Hepatocyte (in vitro differentiated cells): ENCODE data around the gene S100A11. TPM values are rescaled to one million over a fixed set of nuclear protein-coding genes. Genes with fewer than 3 reads are reported as not detected.

ENCODE experiments used
- DNase-seq: peaks from one replicate; pipeline ENCODE4 v3.0.0-alpha.2; 2016; ENCODE audit warnings: low spot score
- H2AFZ ChIP-seq: fragments of 200-600 bp; sonication (generic); 2 replicates; pipeline ENCODE4 v1.6.0; 2016; ENCODE audit warnings: antibody characterized with exemption, mild to moderate bottlenecking
- H3K27ac ChIP-seq: fragments of 200-600 bp; sonication (generic); 2 replicates; pipeline ENCODE4 v1.5.1; 2016; ENCODE audit warnings: mild to moderate bottlenecking
- H3K27me3 ChIP-seq: fragments of 200-600 bp; sonication (generic); 2 replicates; pipeline ENCODE4 v1.6.1; 2016
- H3K36me3 ChIP-seq: fragments of 200-600 bp; sonication (generic); replicated peaks from 2 replicates; pipeline ENCODE4 v1.5.1; 2016; ENCODE audit warnings: low read depth; ENCODE audit not compliant: insufficient read depth
- H3K4me1 ChIP-seq: fragments of 200-600 bp; sonication (generic); 2 replicates; pipeline ENCODE4 v1.5.1; 2016; ENCODE audit warnings: mild to moderate bottlenecking, moderate library complexity; ENCODE audit not compliant: insufficient read depth
- H3K4me2 ChIP-seq: fragments of 200-600 bp; sonication (generic); 2 replicates; pipeline ENCODE4 v1.6.0; 2016
- H3K4me3 ChIP-seq: fragments of 200-600 bp; sonication (generic); 2 replicates; pipeline ENCODE4 v1.5.1; 2016; ENCODE audit warnings: mild to moderate bottlenecking
- H3K79me2 ChIP-seq: fragments of 200-600 bp; sonication (generic); 2 replicates; pipeline ENCODE4 v1.6.0; 2017; ENCODE audit warnings: mild to moderate bottlenecking
- H3K9me2 ChIP-seq: fragments of 200-600 bp; sonication (generic); replicated peaks from 2 replicates; pipeline ENCODE4 v1.6.0; 2017; ENCODE audit warnings: mild to moderate bottlenecking; ENCODE audit not compliant: insufficient read depth
- H3K9me3 ChIP-seq: fragments of 200-600 bp; sonication (generic); 2 replicates; pipeline ENCODE4 v1.5.1; 2016; ENCODE audit warnings: low read depth, mild to moderate bottlenecking
- H4K20me1 ChIP-seq: fragments of 200-600 bp; sonication (generic); 2 replicates; pipeline ENCODE4 v1.6.0; 2016; ENCODE audit warnings: mild to moderate bottlenecking; ENCODE audit not compliant: insufficient read depth, poor library complexity, severe bottlenecking
- CTCF ChIP-seq: fragments of 200-600 bp; sonication (generic); IDR thresholded peaks from 2 replicates; pipeline ENCODE4 v1.5.1; 2016; ENCODE audit warnings: antibody characterized with exemption, mild to moderate bottlenecking; ENCODE audit not compliant: poor library complexity
- EZH2 ChIP-seq: fragments of 200-600 bp; sonication (generic); IDR thresholded peaks from 2 replicates; pipeline ENCODE4 v1.6.1; 2016; ENCODE audit warnings: antibody characterized with exemption, mild to moderate bottlenecking, borderline replicate concordance
- EZH2phosphoT487 ChIP-seq: fragments of 200-600 bp; sonication (generic); IDR thresholded peaks from one replicate; pipeline ENCODE4 v1.6.1; 2018; ENCODE audit warnings: antibody characterized with exemption, mild to moderate bottlenecking, low read depth, moderate library complexity; ENCODE audit not compliant: unreplicated experiment, severe bottlenecking
- WGBS: methylation state at CpG from one replicate; pipeline ENCODE4 v1.1.6; 2016; ENCODE audit warnings: low lambda C conversion rate; ENCODE audit errors: missing lambda C conversion rate; 5-methylcytosine and 5-hydroxymethylcytosine counted together
- polyA plus RNA-seq: library from polyadenylated mRNA; unstranded; fragments of >200 nt; fragmentation: Nextera tagmentation; extraction: Ambion mirVana; gene quantifications from 2 replicates; pipeline ENCODE4 v1.2.1, GENCODE V29; 2016
- total RNA-seq: library from RNA; depleted of rRNA; stranded (reverse); fragments of >200 nt; gene quantifications from 2 replicates; pipeline ENCODE4 v1.2.3, GENCODE V29; 2014

The S100A11 gene
- total and polyA plus RNA-seq, 2 experiments from 2014 or later = 258 to 1,491 TPM

GRCh38 chr1:152078831-152079441 is 42.1 kb upstream of the S100A11 start:
- no peaks in the 10 kb centered on the region for H4K20me1 ChIP-seq
- 82% methylated on average over 21 of the region's 24 CpGs for WGBS

DNA sequence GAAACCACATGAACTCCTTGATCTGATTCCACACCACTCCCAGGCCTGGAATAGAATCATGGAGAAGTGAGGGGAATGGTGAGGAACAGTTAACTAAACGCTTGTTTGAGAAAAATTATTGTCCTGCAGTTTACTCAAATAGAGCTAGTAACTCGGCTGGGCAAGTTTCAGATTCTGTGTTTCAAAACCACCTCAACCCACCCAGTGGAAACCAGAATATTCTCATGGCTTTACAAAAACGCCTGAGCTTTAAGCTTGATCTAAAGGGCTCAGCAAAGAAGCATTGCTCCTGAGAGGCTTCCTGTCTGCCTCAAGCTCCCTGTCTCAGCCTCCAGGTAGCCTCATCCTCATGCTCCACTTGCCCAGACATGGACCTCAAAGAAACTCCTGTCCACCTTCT is 35.5 kb upstream of the S100A11 start:
- Histone ChIP-seq H3K4me3 (no peak overlapping the region), H3K79me2 (no peaks in the 10 kb centered on the region), H3K4me2 (no peak overlapping the region), H3K27ac (no peak overlapping the region), H3K27me3 (no peaks in the 10 kb centered on the region), H2AFZ (no peak overlapping the region), H4K20me1 (no peaks in the 10 kb centered on the region), H3K9me3 (no peaks in the 10 kb centered on the region), H3K9me2 (no peaks in the 10 kb centered on the region), H3K4me1 (no peaks in the 10 kb centered on the region), H3K36me3 (no peaks in the 10 kb centered on the region)
- no peak for TF ChIP-seq EZH2
- no peak for TF ChIP-seq CTCF
- no peak for TF ChIP-seq EZH2phosphoT487
- WGBS = 63% methylated on average over 3 of the region's 3 CpGs
- DNase-seq = no peak

More at GRCh38 chr1:152078831-152079441, 42.1 kb upstream of the S100A11 start:
- Histone ChIP-seq H3K36me3 (no peaks in the 10 kb centered on the region), H3K27me3 (no peaks in the 10 kb centered on the region), H3K27ac (no peak overlapping the region), H3K4me3 (no peak overlapping the region), H3K9me3 (no peaks in the 10 kb centered on the region), H3K4me1 (no peaks in the 10 kb centered on the region), H2AFZ (no peak overlapping the region), H3K79me2 (no peaks in the 10 kb centered on the region), H3K9me2 (no peaks in the 10 kb centered on the region), H3K4me2 (no peak overlapping the region)
- TF ChIP-seq CTCF = no peak
- TF ChIP-seq EZH2phosphoT487 = no peak
- no peak for TF ChIP-seq EZH2
- DNase-seq = no peak

GRCh38 chr1:152071123-152071522 is 34.3 kb upstream of the S100A11 start:
- peak; percentile 10 for DNase-seq
- Histone ChIP-seq H3K27ac (no peak overlapping the region), H3K9me2 (no peaks in the 10 kb centered on the region), H3K4me1 (no peaks in the 10 kb centered on the region), H3K4me3 (no peak overlapping the region), H3K9me3 (no peaks in the 10 kb centered on the region), H2AFZ (no peak overlapping the region), H4K20me1 (no peaks in the 10 kb centered on the region), H3K79me2 (no peaks in the 10 kb centered on the region), H3K36me3 (no peaks in the 10 kb centered on the region), H3K4me2 (no peak overlapping the region), H3K27me3 (no peaks in the 10 kb centered on the region)
- TF ChIP-seq CTCF (no peak), EZH2 (no peak), EZH2phosphoT487 (no peak)
- 71% methylated on average over 3 of the region's 3 CpGs for WGBS
